ENCODE results near the gene ALS2.

DNA sequence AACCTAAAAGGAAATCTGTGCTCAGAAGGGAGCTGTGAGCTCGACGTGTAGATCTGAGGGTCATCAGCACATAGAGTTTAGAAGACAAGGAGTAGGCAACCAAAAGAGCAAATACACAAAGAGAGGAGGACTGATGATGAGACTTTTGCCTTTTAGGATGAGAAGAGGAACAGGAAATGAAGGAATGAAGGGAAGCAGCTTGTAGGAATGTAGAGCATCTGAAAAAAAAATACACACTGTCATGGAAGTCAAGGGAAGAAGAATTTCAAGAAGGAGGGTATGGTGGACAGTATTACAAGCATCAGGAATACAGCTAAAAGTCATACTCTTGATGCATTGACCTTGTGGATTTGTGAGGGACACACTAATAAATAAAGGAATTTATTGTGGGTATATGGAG, 47.5 kb upstream of the ALS2 start:
- TF ChIP-seq, protein P1, sequence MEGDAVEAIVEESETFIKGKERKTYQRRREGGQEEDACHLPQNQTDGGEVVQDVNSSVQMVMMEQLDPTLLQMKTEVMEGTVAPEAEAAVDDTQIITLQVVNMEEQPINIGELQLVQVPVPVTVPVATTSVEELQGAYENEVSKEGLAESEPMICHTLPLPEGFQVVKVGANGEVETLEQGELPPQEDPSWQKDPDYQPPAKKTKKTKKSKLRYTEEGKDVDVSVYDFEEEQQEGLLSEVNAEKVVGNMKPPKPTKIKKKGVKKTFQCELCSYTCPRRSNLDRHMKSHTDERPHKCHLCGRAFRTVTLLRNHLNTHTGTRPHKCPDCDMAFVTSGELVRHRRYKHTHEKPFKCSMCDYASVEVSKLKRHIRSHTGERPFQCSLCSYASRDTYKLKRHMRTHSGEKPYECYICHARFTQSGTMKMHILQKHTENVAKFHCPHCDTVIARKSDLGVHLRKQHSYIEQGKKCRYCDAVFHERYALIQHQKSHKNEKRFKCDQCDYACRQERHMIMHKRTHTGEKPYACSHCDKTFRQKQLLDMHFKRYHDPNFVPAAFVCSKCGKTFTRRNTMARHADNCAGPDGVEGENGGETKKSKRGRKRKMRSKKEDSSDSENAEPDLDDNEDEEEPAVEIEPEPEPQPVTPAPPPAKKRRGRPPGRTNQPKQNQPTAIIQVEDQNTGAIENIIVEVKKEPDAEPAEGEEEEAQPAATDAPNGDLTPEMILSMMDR (IDR thresholded peaks at IDR 0.05), result no peak
- TF ChIP-seq POLR2A (IDR thresholded peaks at IDR 0.05), result no peak

Data from ovary (tissue), 3 donors.